GM12865 (cell line): ENCODE data around the gene GABBR2.

Experiments
- DNase-seq: peaks from one replicate; pipeline ENCODE4 v3.0.0; 2010; ENCODE audit warnings: low read depth
- H3K4me3 ChIP-seq: 2 replicates; pipeline ENCODE4 v1.5.1; 2011; ENCODE audit warnings: mild to moderate bottlenecking, low read depth, low read length, control low read depth
- CTCF ChIP-seq: IDR thresholded peaks from 2 replicates; pipeline ENCODE4 v1.5.1; 2011; ENCODE audit warnings: low read length, control low read depth, low read depth, inconsistent platforms; ENCODE audit not compliant: insufficient read depth; ENCODE audit errors: missing control alignments

GABBR2 gene

GRCh38 chr9:98522487-98522886 is 186.2 kb downstream of the GABBR2 start:
- no peak for DNase-seq
- no peak overlapping the region for H3K4me3 ChIP-seq
- no peak for TF ChIP-seq CTCF

- TF ChIP-seq CTCF = no peak
- DNase-seq = no peak
- no peak overlapping the region for H3K4me3 ChIP-seq
These were observed 187.6 kb downstream of the GABBR2 start for GRCh38 chr9:98521141-98521540.

GRCh38 chr9:98520221-98520960 is 188.3 kb downstream of the GABBR2 start:
- DNase-seq = no peak
- no peak for TF ChIP-seq CTCF
- H3K4me3 ChIP-seq = no peak overlapping the region

- TF ChIP-seq CTCF = no peak
- no peak for DNase-seq
These were observed 189.1 kb downstream of the GABBR2 start for GRCh38 chr9:98519641-98520040.

GRCh38 chr9:98518556-98518955 is 190.2 kb downstream of the GABBR2 start:
- DNase-seq = no peak
- no peak for TF ChIP-seq CTCF
- H3K4me3 ChIP-seq = no peak overlapping the region

More at GRCh38 chr9:98519641-98520040, 189.1 kb downstream of the GABBR2 start:
- H3K4me3 ChIP-seq = no peak overlapping the region

GRCh38 chr9:98517761-98518160 is 191.0 kb downstream of the GABBR2 start:
- no peak for DNase-seq
- H3K4me3 ChIP-seq = no peak overlapping the region
- TF ChIP-seq CTCF = no peak
